CD4-positive, CD25-positive, alpha-beta regulatory T cell (primary cell): ENCODE results near the gene TBL1X. TPM values are rescaled to one million over a fixed set of nuclear protein-coding genes. Genes with fewer than 3 reads are reported as not detected.

ENCODE experiments used
- ATAC-seq, 2 donors: fragments of 150-1000 bp; cut with Tn5 transposase; one replicate each; pipeline ENCODE4 v1.10.0; 2021; ENCODE audit warnings: low read depth in 2 of 2, moderate number of reproducible peaks in 2 of 2, moderate library complexity in 1 of 2
- DNase-seq, 3 donors: peaks; one replicate each; pipeline versions ENCODE4 v3.0.0 to v3.0.0-alpha.2; 2012 to 2022; ENCODE audit warnings: mixed read lengths in 1 of 3
- H3K27ac ChIP-seq: one replicate; pipeline ENCODE4 v1.7.0; 2013; ENCODE audit warnings: mild to moderate bottlenecking, low read length; ENCODE audit not compliant: insufficient read depth, poor library complexity, severe bottlenecking
- H3K27me3 ChIP-seq: one replicate; pipeline ENCODE4 v1.7.0; 2013; ENCODE audit warnings: low read length; ENCODE audit not compliant: control insufficient read depth, insufficient read depth
- H3K36me3 ChIP-seq: one replicate; pipeline ENCODE4 v1.7.0; 2013; ENCODE audit warnings: mild to moderate bottlenecking, low read length, moderate library complexity; ENCODE audit not compliant: control insufficient read depth, insufficient read depth
- H3K4me1 ChIP-seq: 2 replicates; pipeline ENCODE4 v1.7.0; 2013; ENCODE audit warnings: mild to moderate bottlenecking, low read length; ENCODE audit not compliant: insufficient read depth, control insufficient read depth, poor library complexity, severe bottlenecking
- H3K4me3 ChIP-seq: one replicate; pipeline ENCODE4 v1.7.0; 2013; ENCODE audit warnings: low read depth, mild to moderate bottlenecking, low read length, moderate library complexity
- H3K9me3 ChIP-seq, 2 experiments: 1 replicate in 1 of 2; 2 replicates in 1 of 2; pipeline ENCODE4 v1.7.0; 2013; ENCODE audit warnings: low read length in 2 of 2, mild to moderate bottlenecking in 1 of 2, moderate library complexity in 1 of 2; ENCODE audit not compliant: control insufficient read depth in 2 of 2
- H3K27ac Mint-ChIP-seq, 3 donors: one replicate each; pipeline ENCODE4 v1.8.0; 2020 to 2022; ENCODE audit warnings: mild to moderate bottlenecking in 3 of 3, mixed read lengths in 3 of 3, moderate library complexity in 2 of 3
- H3K27me3 Mint-ChIP-seq: one replicate; pipeline ENCODE4 v1.8.0; 2022; ENCODE audit warnings: mild to moderate bottlenecking, mixed read lengths
- H3K36me3 Mint-ChIP-seq: one replicate; pipeline ENCODE4 v1.8.0; 2020; ENCODE audit warnings: mixed read lengths
- H3K4me1 Mint-ChIP-seq, 4 donors: one replicate each; pipeline ENCODE4 v1.8.0; 2020 to 2022; ENCODE audit warnings: mixed read lengths in 4 of 4, mild to moderate bottlenecking in 1 of 4
- H3K4me3 Mint-ChIP-seq, 4 donors: one replicate each; pipeline ENCODE4 v1.8.0; 2020 to 2022; ENCODE audit warnings: mild to moderate bottlenecking in 4 of 4, mixed read lengths in 4 of 4, moderate library complexity in 3 of 4
- H3K9me3 Mint-ChIP-seq, 7 donors: one replicate each; pipeline ENCODE4 v1.8.0; 2020 to 2022; ENCODE audit warnings: mixed read lengths in 7 of 7, mild to moderate bottlenecking in 3 of 7, moderate library complexity in 2 of 7
- polyA plus RNA-seq, 4 donors: library from polyadenylated mRNA; unstranded; fragments of 300-500 nt; fragmentation: Illumina TruSeq; gene quantifications; one replicate each; pipeline ENCODE4 v1.2.3, GENCODE V29; 2021
- total RNA-seq: library from RNA; stranded (reverse); gene quantifications from one replicate; pipeline ENCODE4 v1.2.3, GENCODE V29; 2022

The TBL1X gene
- total and polyA plus RNA-seq, 5 donors from 2014 or later, result 6.7 to 23.4 (median 14.5) TPM

DNA sequence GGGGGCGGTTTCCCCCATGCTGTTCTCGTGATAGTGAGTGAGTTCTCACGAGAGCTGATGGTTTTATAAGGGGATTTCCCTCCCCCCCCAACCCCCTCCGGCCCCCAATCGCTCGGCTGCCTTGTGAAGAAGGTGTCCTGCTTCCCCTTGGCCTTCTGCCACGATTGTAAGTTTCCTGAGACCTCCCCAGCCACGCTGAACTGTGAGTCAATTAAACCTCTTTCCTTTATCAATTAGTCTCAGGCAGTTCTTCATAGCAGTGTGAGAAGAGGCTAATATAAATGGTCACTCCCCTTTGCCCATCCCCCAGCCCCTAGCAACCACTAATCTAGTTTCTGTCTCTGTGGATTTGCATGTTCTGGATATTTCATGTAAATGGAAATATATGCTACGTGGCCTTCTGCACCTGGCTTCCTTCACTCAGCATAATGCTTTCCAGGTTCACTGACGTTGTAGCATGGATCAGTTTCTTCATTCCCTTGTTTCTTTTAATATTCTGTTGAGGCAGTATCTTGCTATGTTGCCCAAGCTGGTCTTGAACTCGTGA, 284.4 kb downstream of the TBL1X start:
- H3K4me3 ChIP-seq, result no peak overlapping the region
- DNase-seq (no peak), ATAC-seq (no peak)
- H3K36me3 Mint-ChIP-seq, result peaks cover 4% of the 10 kb centered on the region
- H3K27me3 Mint-ChIP-seq, result peaks cover 10% of the 10 kb centered on the region
- no peak overlapping the region for H3K27ac ChIP-seq
- H3K4me1 Mint-ChIP-seq, result peaks cover 0 to 18% (median 5%) of the 10 kb centered on the region in 4 donors
- peaks cover 0 to 16% (median 4%) of the 10 kb centered on the region in 7 donors for H3K9me3 Mint-ChIP-seq
- no peaks in the 10 kb centered on the region for H3K27me3 ChIP-seq
- peaks cover 6% of the 10 kb centered on the region for H3K4me1 ChIP-seq
- H3K36me3 ChIP-seq, result no peaks in the 10 kb centered on the region
- no peak overlapping the region for H3K27ac Mint-ChIP-seq
- no peaks in the 10 kb centered on the region for H3K9me3 ChIP-seq
- no peak overlapping the region for H3K4me3 Mint-ChIP-seq

DNA sequence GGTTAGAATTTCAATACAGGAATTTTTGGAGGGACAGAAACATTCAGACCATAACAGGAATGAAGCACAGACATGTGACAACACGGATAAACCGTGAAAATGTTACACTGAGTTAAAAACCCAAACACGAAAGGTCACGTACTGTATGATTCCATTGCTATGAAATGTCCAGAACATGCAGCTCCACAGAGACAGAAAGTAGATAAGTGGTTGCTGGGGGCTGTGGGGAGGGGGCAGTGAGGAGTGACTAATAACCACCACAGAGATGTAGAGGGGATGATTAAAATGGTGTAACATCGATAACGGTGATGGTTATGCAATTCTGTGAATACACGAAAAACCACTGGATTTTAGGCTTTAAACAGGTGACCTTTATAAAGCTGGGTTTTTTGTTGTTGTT, 292.5 kb downstream of the TBL1X start:
- no peaks in the 10 kb centered on the region for H3K4me1 Mint-ChIP-seq

DNA sequence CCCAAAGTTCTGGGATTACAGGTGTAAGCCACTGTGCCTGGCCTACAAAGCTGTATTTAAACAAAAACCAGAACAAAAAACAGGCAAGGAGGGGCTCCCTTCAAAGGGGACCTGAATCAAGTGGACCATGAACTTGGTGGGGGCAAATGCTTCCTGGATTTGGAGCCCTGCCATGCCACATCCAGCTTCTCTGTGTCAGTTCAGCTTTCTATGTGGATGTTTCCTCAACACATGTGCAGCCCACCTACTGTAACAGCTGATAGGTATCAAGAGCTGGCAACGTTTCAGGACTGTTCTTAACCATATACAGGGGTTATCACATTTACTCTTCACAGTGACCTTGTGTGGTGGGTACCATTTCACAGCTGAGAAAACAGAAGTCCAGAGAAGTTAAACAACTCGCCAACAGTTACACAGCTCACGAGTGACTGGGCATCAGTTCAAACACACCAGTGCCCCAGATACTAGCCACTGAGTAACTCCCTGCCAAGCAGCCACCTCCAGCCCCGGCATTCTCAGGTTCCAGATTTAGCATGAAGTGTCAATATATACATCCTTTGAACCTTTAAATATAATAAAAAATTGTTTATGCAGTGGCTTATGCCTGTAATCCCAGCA, 293.3 kb downstream of the TBL1X start:
- Histone ChIP-seq H3K36me3 (no peaks in the 10 kb centered on the region), H3K27ac (no peak overlapping the region), H3K4me3 (no peak overlapping the region), H3K27me3 (no peaks in the 10 kb centered on the region), H3K9me3 (no peaks in the 10 kb centered on the region), H3K4me1 (no peaks in the 10 kb centered on the region)
- no peak for ATAC-seq
- DNase-seq, result no peak
- H3K36me3 Mint-ChIP-seq, result no peaks in the 10 kb centered on the region
- H3K9me3 Mint-ChIP-seq, result peaks cover 0 to 7% (median 0%) of the 10 kb centered on the region in 7 donors
- no peak overlapping the region for H3K4me3 Mint-ChIP-seq
- no peak overlapping the region for H3K27ac Mint-ChIP-seq
- no peaks in the 10 kb centered on the region for H3K27me3 Mint-ChIP-seq
- H3K4me1 Mint-ChIP-seq, result no peaks in the 10 kb centered on the region

More for the DNA sequence above, 292.5 kb downstream of the TBL1X start:
- Histone ChIP-seq H3K27me3 (no peaks in the 10 kb centered on the region), H3K4me3 (no peak overlapping the region), H3K9me3 (no peaks in the 10 kb centered on the region), H3K36me3 (no peaks in the 10 kb centered on the region), H3K4me1 (no peaks in the 10 kb centered on the region), H3K27ac (no peak overlapping the region)
- Mint-ChIP-seq H3K4me3 (no peak overlapping the region), H3K27ac (no peak overlapping the region), H3K9me3 (peaks cover 0 to 7% (median 0%) of the 10 kb centered on the region in 7 donors), H3K27me3 (peaks cover 7% of the 10 kb centered on the region), H3K36me3 (no peaks in the 10 kb centered on the region)
- no peak for ATAC-seq
- no peak for DNase-seq

DNA sequence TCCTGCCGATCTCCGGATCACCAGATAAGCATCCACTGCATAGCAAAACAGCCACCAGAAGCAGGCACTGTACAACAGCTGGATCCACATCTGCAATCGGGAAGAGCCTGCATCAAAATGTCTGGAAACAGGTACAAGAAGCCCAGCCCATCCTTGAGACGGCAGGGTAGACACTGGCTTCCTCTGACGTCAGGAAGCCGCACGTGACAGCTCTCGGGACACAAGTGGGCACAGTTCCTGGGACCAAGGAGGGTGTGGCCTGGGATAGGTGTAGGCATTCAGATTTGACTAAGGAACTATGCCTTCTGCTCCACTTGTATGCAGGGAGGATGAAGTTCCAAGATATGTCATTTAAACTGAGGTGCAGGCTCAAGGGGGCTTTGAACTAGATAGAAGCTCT, 294.5 kb downstream of the TBL1X start:
- Histone ChIP-seq H3K4me3 (no peak overlapping the region), H3K4me1 (no peaks in the 10 kb centered on the region), H3K36me3 (no peaks in the 10 kb centered on the region), H3K27ac (no peak overlapping the region), H3K27me3 (no peaks in the 10 kb centered on the region), H3K9me3 (no peaks in the 10 kb centered on the region)
- no peak for ATAC-seq
- no peak overlapping the region for H3K27ac Mint-ChIP-seq
- peaks cover 0 to 7% (median 0%) of the 10 kb centered on the region in 7 donors for H3K9me3 Mint-ChIP-seq
- H3K36me3 Mint-ChIP-seq, result no peaks in the 10 kb centered on the region
- no peak for DNase-seq
- H3K4me3 Mint-ChIP-seq, result no peak overlapping the region
- H3K4me1 Mint-ChIP-seq, result no peaks in the 10 kb centered on the region
- H3K27me3 Mint-ChIP-seq, result peaks cover 4% of the 10 kb centered on the region

DNA sequence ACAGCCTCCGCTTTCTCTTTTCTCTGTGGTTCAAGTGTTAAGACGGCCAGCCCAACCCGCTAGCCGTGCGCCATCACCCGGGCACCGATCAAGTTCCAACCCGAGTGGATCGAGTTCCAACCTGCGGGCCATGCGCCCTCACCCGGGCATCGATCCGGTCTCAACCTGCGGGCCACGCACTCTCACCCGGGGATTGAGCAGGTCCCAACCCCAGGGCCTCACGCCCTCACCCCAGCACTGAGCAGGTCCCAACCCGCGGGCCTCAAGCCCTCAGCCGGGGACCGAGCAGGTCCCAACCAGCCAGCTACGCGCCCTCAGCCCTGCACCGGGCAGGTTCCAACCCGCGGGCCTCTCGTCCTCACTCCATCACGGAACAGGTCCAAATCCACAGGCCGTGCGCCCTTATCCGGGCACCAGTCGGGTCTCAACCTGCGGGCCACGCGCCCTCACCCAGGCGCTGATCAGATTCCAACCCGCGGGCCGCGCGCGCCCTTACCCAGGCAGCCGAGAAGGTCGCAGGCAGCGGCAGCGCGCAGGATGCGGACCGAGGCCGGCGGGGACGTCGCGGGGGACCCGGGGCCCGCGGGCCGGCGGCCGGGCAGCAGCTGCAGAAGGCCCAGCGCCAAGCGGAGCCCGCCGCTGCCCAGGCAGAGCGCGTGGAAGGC, 300.3 kb downstream of the TBL1X start:
- Mint-ChIP-seq H3K27me3 (peaks cover 8% of the 10 kb centered on the region), H3K27ac (no peak overlapping the region), H3K36me3 (no peaks in the 10 kb centered on the region), H3K4me1 (peaks cover 0 to 2% (median 0%) of the 10 kb centered on the region in 4 donors), H3K4me3 (no peak overlapping the region), H3K9me3 (peaks cover 0 to 6% (median 0%) of the 10 kb centered on the region in 7 donors)
- Histone ChIP-seq H3K4me1 (no peaks in the 10 kb centered on the region), H3K9me3 (no peaks in the 10 kb centered on the region), H3K27me3 (no peaks in the 10 kb centered on the region), H3K4me3 (no peak overlapping the region), H3K27ac (no peak overlapping the region), H3K36me3 (no peaks in the 10 kb centered on the region)
- ATAC-seq (no peak), DNase-seq (no peak)

DNA sequence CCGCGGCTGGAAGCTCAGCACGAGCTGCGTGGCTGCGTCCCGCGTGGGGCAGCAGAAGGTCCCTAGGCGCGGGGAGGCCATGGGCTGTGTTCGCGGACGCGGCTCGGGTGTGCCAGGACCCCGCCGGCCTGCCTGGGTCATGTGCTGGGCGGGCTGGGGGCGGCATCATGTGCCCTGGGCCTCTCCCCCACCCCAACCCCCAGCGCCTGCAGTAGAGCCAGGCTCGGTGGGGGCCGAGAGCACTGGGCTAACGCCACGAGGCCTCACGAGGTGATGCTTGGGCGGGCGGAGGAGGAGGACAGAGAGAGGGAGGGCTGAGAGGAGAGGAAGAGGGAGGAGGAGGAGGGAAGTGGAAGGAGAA, 300.9 kb downstream of the TBL1X start, which contains the start of gene GPR143:
TSS of gene GPR143 (minus strand) at position 111 of the 361 bp plus-strand sequence. CDS start at position 81, 30 bp downstream.
- peaks cover 0 to 2% (median 0%) of the 10 kb centered on the region in 4 donors for H3K4me1 Mint-ChIP-seq

DNA sequence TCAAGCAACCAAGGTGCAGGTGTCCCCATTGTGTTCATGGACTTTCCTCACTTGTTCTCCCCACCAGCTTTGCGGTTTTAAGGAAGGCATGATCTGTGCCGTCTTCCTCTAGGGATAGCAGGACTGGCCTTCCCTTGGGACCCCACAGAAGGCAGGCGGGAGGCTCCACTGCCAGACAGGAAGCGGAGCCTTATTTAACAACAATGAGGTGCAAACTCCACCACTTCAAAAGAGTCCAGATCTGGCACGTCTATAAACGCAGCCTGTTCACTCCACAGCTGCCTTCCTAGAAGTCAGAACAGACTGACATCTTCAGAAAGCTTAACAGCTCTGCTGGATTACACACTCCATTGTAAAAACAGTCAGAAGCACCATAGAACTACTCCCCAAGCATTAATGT, 302.5 kb downstream of the TBL1X start:
- Mint-ChIP-seq H3K4me3 (no peak overlapping the region), H3K36me3 (no peaks in the 10 kb centered on the region), H3K4me1 (peaks cover 0 to 2% (median 0%) of the 10 kb centered on the region in 4 donors), H3K9me3 (peaks cover 0 to 6% (median 0%) of the 10 kb centered on the region in 7 donors), H3K27me3 (peaks cover 8% of the 10 kb centered on the region), H3K27ac (no peak overlapping the region)
- DNase-seq, result no peak
- no peak overlapping the region for H3K4me3 ChIP-seq
- H3K36me3 ChIP-seq, result no peaks in the 10 kb centered on the region
- H3K27me3 ChIP-seq, result no peaks in the 10 kb centered on the region
- no peak overlapping the region for H3K27ac ChIP-seq
- H3K9me3 ChIP-seq, result no peaks in the 10 kb centered on the region
- H3K4me1 ChIP-seq, result no peaks in the 10 kb centered on the region
- no peak for ATAC-seq

More for the DNA sequence above, 300.9 kb downstream of the TBL1X start, which contains the start of gene GPR143:
- no peak within 1 kb of the TSS for H3K27ac Mint-ChIP-seq
- no peaks in the 10 kb centered on the region for H3K36me3 ChIP-seq
- no peaks in the 10 kb centered on the region for H3K9me3 ChIP-seq
- DNase-seq (no peak), ATAC-seq (no peak)
- H3K4me3 ChIP-seq, result no peak within 1 kb of the TSS
- no peaks in the 10 kb centered on the region for H3K27me3 ChIP-seq
- H3K4me3 Mint-ChIP-seq, result peak within 1 kb of the TSS in 1 of 4 donors; percentile 10
- H3K27me3 Mint-ChIP-seq, result peaks cover 8% of the 10 kb centered on the region
- no peaks in the 10 kb centered on the region for H3K4me1 ChIP-seq
- no peak within 1 kb of the TSS for H3K27ac ChIP-seq
- no peaks in the 10 kb centered on the region for H3K36me3 Mint-ChIP-seq
- H3K9me3 Mint-ChIP-seq, result peaks cover 0 to 6% (median 0%) of the 10 kb centered on the region in 7 donors
